Inflammatory macrophage treated with lipopolysaccharide for 1 hour (primary cell): ENCODE results near the gene ADRA2C.

ENCODE experiments used
- DNase-seq, 2 donors: peaks; one replicate each; pipeline ENCODE4 v3.0.0-alpha.2; 2020 to 2022

Gene ADRA2C

GRCh38 chr4:3816983-3817960 lies 51.1 kb downstream of the ADRA2C start:
- no peak for DNase-seq
